ENCODE measurements around the gene LRG1.
A peak's percentile ranks its signal among the peaks of the same experiment; 100 is the strongest.

The LRG1 gene

DNA sequence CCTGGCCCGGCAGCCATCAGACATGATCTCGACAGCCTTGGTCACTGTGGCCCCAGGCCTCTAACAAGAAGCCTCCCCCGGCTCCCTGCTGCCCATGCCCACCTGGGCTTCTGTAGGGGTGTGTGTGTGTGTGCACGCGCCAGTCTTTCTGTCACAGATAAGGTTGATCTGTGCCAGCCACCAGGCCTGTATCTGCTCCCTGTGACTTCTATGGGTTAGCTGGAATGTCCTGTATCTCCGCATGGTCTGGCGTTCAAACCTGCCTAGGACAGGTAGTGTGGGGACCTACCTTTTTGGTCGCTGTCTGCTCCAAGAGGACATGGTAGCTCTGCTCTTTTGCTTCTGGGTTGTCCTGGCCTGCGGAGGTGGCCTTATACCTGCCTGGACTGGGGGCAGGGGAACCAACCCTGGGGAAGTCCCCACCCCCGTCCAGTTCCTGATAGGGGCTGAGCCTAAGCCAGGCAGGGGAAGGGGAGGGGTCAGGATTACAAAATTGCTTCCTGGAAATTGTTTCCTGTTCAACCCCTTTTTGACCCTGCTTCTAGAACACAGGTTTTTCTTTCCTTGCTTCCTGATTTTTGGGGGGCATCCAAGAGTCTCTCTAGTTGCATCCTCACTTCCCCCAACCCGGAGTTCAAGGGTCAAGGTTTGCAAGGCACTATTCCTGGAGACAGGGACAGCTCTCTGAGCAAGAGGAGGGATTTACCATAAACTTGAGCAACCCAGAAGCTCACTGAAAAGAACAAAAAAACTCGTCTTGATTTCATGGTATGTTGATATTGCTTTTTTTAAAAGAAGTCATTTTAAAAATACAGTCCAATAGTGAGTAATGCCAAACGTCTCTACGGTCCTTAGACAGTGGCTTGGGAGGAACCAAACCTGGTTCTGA, at the start of gene LRG1:
Gene LRG1, minus strand, starts transcription at position 344 of the 889 bp plus-strand sequence. Its CDS starts 23 bp downstream, at position 321.
- DNase-seq (ENCODE audit: low read depth): no peak

DNA sequence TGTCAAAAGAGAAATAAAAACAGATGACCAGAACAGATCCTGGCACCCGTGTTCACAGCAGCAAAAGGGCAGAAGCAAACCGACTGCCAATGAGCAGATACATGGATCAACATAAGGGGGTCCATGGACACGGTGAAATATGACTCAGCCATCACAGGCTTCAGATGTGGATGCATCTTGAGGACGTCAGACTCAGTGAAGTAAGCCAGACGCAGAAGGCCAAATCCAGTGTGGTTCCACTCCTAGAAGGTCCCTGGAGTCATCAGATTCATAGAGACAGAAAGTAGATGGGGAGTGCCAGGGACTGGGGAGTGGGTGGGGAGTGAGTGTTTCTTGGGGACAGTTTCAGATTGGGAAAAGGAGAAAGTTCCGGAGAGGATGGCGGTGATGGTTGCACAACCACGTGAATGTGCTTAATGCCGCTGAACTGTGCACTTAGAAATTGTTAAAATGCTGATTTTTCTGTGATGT, 48.5 kb upstream of the LRG1 start:
- DNase-seq (ENCODE audit: low read depth): peak; percentile 28

GRCh38 chr19:4587527-4587926, 47.7 kb upstream of the LRG1 start:
- no peak for DNase-seq (ENCODE audit: low read depth)

GRCh38 chr19:4586691-4587090, 46.9 kb upstream of the LRG1 start:
- no peak for DNase-seq (ENCODE audit: low read depth)

DNA sequence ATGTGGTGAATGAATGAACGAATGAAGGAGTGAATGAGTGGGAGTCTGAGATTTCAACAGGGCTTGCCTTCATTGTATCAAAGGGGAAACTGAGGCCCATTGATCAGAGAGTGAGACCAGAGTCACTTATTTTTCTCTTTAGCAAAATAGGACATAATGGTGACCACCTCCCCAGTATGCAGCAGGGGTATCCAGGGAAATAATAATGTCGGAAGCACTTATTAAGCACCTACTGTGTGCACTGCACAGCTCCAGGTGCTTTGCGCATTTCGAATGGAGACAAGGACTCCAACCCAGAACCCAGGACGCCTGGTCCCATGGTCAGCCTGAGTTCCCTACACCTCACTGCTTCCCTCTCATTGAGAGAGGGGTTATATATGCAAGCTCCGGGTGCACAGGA, 46.4 kb upstream of the LRG1 start:
- DNase-seq (ENCODE audit: low read depth): no peak

DNA sequence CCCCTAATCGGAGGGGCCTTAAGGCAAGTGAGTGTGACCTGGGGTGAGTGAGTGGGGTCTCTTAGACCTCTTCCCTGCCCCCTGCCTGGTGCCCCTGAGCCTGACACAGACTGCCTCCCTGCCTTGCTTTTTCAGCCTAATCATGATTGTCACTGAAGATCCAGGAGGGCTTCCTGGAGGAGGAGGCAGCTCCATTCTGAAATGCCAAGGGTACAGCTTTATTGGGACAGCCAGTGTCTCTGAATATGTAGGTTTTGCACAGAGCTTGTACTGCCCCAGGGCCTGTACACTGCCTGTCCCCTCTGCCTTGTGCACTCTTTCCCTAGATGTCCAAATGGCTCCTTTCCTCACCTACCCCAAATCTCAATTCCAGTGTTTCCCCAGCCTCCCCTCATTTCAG, 45.7 kb upstream of the LRG1 start:
- no peak for DNase-seq (ENCODE audit: low read depth)

- no peak for DNase-seq (ENCODE audit: low read depth)
Measured at GRCh38 chr19:4584670-4585460, 45.0 kb upstream of the LRG1 start.

DNA sequence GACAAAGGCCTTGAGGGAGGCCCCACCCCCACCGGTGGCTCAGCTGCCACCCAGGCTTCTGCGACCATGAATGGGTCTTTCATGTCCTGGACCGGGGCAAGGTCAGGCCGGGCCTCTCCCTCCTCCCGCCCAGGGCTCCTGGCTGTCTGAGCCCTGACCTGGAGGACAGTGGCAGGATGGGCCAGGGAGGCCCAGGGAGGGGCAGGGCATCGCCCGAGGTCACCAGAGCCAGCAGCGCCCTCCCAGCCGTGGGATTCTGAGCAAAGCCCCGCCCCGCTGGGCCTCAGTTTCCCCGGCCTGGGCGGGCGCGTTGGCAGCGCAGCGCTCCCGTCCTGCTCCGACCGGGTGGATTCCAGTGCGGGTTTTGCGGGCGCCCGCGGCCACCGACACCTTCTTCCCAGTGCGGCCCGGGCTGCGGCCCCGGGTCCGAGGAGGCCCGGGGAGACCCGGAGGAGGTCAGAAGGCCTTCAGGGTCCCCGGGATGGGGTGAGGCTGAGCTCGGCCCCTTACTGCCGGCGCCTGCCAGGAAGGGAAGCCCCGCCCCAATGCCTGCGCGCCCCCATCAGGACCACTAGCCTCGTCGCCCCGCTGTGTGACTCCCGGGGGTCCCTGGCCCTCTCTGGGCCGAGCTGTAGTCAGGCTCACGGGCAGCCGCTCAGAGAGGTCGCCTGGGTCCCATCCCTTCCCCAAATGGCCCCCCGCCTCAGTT, 44.3 kb upstream of the LRG1 start:
- no peak for DNase-seq (ENCODE audit: low read depth)

DNA sequence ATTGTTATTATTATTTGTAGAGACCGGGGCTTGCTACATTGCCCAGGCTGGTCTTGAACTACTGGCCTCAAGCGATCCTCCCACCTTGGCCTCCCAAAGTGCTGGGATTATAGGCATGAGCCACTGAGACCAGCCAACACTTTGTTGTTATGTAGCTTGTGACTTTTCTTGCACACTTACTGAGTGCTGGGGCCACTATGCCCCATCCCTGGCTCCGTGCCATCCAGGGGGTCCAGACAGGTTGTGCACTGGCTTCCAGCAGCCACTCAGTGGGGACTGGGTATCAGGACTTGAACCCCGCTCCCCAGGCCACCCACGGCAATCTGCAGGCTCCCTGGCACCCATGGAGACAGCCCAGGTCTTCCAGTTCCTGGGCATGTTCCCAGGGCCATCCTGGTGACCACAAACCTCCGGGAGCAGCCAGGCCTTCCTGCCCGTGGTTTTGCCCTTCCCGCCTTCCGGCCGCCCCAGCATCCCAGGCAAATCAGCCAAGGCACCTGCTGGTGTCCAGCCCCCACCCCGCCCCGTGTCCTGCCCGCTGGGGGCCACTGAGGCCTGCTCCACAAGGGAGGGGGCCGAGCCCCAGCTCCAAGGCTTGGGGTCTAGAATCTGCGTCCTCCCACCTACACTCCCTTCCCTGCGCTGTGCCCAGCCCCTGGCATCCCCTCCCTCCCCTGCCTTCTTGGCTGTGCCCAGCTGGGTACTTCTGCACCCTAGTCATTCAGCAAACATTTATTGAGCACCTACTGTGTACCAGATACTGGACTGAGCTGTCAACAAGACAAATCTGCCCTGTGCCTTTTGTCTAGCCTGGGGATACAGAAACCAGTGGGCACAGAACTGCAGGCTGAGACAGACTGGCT, 43.4 kb upstream of the LRG1 start:
- DNase-seq (ENCODE audit: low read depth): no peak

DNA sequence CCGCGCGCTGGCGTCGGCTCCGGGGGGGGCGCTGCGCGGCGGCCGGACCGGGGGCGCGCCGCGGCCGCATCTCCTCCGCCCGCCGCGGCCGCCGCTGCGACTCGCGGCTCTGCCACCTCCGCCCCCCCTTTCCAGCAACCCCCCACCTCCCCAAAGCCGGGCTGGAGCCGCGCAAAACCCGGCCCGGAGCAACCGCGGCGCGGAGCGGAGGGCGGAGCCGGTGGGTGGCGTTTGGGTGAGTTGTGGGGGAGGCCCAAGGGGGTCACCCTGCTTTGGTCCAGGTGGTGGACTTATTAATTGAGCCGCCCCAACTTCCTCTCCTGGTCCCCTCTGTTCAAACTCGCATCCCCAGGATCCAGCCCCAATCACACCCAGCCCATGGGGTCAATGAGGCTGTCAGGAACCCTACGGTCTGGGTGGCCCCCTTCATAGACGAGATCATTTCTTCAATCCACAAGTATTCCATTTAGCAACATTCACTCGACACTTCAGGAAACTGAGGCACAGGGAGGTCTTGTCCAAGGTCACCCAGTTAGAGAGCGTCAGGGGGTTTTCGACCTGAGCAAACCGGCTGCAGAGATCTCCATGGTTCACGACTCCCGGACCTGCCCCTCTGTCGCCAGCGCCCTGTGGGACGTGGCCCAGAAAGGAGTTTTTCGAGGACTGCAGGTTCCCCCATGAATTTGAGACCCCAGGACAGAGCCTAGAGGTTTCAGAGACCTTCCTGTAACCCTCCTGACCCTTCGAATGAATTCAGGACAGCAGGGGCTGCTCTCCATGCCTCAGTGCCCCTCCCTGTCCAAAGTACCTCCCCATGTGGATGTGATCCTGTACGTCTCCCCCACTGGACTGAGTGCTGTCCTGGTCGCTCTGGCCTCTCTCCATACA, 42.1 kb upstream of the LRG1 start:
- DNase-seq (ENCODE audit: low read depth): no peak

GRCh38 chr19:4580961-4581665, 41.3 kb upstream of the LRG1 start:
- no peak for DNase-seq (ENCODE audit: low read depth)

DNA sequence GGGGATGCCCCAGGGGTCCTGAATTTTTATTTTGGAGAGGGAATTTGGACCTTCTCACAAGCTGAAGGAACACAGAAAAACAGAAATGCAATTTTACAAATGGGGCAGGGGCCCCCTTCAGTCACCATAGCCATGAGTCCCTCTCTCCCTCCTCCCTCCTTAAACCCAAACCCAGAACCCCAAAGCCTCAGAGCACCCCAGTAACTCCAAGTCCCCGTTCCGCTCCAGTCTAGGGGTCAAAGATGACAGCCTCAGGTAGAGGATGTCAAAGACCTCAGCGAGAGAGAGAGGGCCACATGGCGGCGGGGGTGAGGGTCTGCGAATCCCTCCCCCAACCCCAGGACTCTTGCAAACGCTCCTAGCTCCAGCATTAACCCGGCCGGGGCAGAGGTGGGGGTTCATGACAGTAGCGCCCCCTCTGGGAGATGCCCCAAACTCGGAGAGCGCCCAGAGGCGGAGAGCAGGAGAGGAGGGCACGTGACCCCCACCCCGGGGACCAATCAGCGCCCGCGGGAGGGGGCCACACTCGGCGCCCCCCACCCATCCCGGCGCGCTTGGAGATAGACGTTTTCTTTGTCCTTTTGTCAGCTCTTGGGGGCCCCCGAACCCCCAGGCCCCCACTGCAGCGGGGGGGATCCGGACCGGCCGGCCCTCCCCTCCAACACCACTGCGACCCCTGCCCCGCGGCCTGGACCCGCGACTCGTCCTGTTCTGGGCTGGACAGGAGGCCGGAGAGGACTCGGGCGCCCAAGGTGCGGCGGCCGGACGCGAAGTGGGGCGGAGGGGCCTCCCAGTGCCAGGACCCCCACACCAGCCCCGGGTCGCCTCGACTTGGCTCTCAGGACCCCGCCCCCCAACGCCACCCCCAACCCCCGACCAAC, 40.4 kb upstream of the LRG1 start:
- no peak for DNase-seq (ENCODE audit: low read depth)

DNA sequence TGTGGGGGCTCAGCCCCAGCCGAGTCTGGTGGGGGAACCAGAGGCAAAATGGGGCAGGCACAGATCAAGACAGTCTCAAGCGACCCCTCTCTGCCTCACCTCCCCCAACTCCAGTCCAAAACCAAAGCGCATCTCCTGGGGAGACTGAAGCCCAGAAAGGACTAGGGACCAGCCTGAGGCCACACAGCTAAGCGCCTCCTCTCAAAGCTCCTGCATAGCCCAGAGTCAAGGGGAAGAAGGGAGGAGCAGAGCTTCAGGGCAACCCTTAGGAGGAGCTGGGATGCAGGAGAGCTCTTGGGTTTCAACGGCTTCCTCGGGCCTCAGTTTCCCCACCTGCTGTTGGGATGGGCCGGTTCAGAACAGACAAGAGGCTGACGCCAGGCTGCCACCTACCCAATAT, 39.6 kb upstream of the LRG1 start:
- DNase-seq (ENCODE audit: low read depth): no peak

DNA sequence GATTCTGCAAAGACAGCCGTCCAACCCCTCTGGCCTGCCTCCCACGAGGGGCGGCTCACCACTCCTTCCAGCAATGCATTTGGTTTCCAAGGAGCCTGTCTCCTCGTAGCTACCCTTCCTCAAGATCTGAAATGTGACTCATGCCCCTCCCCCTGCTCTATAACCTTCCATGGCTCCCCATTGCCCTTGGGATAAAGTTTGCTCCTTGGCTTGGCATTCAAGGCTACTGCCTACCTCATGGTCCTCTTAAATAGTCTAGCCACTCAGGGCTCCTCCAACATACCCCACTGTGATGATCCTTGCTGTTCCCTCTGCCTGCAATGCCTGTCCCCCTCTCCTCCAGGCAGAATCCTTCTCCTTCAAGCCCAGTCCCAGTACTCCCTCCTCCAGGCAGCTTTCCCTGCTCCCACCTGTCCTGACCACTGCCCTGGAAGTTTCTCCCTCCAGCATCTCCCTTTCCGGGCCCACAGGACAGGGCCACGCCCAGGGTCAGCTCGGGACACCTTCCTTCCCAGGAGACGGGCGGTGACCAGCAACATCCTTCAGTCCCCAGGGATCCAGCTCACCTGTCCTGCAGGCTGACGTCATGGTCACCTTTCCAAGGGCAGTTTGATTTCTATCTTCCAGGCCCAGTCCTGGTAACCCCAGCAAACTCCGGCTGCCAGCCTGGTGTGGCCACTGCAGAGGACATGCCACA, 38.9 kb upstream of the LRG1 start:
- DNase-seq (ENCODE audit: low read depth): no peak

DNA sequence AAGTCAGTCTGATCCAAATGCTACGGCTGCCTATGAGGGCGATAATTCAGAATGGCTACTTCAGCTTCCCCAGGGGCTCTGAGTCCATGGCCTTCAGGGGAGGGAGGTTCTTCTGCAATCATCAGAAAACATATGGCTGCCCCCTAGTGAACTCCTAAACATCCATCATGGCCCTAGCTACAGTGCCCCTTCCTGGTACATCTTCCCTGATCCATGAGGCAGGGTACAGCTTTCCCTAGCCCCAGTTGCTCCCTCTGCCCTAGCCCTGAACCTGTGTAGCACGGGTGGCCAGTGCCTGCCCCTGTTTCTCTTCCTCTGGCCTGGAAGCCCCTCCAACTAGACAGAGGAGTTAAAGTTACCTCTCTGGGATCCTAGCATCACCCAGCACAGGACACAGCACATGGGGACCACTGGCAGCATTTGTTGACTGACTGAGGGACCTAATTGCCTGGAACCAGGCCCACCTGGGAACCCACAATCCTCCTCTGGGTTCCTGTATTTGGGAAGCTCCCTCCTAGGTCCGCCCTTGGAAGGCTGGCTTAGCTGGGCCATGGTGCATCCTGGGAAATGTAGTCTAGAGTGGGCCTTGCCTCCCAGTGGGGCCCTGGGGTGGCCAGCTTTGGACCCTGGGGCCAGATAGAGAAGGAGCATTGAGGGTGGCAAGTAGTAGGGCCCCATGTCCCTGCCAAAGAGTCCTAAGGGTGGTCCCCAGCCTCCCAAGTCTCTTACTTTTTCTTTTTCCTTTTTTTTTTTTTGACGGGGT, 37.4 kb upstream of the LRG1 start:
- DNase-seq (ENCODE audit: low read depth): peak; percentile 12

GRCh38 chr19:4576016-4576933, 36.4 kb upstream of the LRG1 start:
- peak; percentile 40 for DNase-seq (ENCODE audit: low read depth)

Measured in amniotic epithelial cell (primary cell).